GM21619 (cell line): Measurements from ENCODE around the gene ANTXR1.

ENCODE experiments used
- ATAC-seq: cut with Tn5 transposase; IDR thresholded peaks from one replicate; pipeline ENCODE4 v1.9.1; 2021; ENCODE audit not compliant: unreplicated experiment

ANTXR1 gene

GRCh38 chr2:69126341-69126740 lies 113.4 kb downstream of the ANTXR1 start:
- ATAC-seq = no peak

- ATAC-seq = no peak
Observed at GRCh38 chr2:69131452-69131851, 118.5 kb downstream of the ANTXR1 start.

- no peak for ATAC-seq
Observed at GRCh38 chr2:69131983-69132675, 119.2 kb downstream of the ANTXR1 start.

GRCh38 chr2:69132960-69133590 lies 120.1 kb downstream of the ANTXR1 start:
- ATAC-seq = no peak

DNA sequence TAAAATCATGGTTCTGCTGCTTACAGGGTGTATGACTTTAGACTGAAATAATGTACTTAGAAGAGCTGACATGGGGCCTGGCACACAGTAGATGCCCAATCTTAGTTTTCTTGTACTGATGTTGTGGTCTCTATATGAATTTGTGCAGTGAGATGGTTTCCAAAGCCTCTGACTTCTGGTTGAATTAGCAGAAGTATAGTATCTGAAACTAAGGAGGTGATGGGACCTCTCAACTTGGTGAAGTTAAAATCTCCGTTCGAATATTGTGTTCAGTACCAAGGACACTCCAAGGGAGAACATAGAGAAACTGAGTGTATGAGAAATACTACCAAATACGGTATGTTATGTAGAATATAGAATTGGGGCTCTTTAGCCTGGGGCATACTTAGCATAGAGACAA lies 120.9 kb downstream of the ANTXR1 start:
- ATAC-seq = no peak

- ATAC-seq = no peak
Observed at GRCh38 chr2:69134306-69134945, 121.4 kb downstream of the ANTXR1 start.

DNA sequence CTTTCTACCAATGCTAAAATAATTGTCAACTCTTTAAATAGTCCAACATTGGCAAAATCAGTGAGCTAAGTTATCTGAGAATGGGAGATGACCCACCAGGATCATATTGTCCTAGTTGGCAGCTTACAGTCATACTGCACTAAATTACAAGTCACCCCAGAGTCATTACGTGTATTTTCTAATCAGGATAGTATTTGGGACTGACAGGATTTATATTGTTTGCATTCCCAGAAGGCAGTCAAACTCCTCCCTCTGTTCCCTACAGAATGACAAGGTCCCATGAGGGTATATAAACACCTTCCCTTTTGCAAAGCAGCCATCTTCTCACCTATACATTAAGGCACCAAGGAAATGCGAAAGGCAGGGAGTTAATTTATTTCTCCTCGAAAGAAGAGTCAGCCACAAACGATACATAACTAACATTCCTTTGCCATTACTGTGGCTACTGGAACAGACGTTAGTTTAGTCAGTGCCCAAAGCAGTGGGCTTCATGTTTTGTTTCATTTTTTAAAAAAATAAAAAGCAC lies 125.3 kb downstream of the ANTXR1 start:
- ATAC-seq = no peak

GRCh38 chr2:69138793-69139459 lies 125.9 kb downstream of the ANTXR1 start:
- ATAC-seq = no peak

DNA sequence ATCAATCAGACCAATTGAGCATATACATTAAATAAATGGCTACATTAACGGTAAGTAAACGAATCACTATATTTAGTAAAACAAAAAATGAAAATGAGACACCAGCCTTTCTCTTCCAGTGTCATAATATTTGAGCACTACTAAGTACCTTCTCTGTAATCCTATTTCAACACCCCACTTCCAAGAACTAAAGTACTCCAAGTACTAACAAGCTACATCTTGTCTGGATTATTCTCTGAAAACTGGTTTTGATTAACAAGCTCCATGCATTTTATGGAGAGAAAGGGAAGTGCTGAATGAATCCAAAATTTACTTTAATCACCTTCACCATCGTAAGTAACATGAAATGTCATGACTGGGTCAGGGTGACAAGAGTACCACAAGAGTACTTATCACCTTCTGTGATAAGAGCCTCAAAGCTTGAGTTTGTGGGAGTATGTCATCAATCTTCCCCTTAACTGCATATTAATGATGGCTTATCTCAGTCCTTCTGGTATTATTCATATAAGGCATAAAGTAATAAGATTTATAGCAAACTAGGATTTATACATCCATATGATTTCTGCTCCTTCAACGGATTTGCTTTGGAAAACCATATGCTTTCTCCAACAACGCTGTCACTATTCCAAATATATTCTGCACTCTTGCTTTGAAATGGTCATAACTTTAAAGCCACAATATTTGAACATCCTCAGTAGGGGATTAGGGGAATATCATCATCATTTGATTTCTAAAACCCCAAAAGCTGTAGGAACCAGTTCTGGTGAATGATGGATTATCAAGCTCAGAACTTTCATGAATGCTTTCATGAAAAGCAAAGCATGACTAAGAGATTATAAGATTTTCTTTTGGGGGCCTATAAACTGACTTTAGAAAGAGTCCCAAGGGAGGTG lies 127.0 kb downstream of the ANTXR1 start:
- ATAC-seq = no peak

GRCh38 chr2:69141061-69141460 lies 128.1 kb downstream of the ANTXR1 start:
- ATAC-seq = no peak

- no peak for ATAC-seq
Observed at GRCh38 chr2:69143748-69144360, 130.9 kb downstream of the ANTXR1 start.

- no peak for ATAC-seq
Observed at GRCh38 chr2:69145204-69145603, 132.2 kb downstream of the ANTXR1 start.

DNA sequence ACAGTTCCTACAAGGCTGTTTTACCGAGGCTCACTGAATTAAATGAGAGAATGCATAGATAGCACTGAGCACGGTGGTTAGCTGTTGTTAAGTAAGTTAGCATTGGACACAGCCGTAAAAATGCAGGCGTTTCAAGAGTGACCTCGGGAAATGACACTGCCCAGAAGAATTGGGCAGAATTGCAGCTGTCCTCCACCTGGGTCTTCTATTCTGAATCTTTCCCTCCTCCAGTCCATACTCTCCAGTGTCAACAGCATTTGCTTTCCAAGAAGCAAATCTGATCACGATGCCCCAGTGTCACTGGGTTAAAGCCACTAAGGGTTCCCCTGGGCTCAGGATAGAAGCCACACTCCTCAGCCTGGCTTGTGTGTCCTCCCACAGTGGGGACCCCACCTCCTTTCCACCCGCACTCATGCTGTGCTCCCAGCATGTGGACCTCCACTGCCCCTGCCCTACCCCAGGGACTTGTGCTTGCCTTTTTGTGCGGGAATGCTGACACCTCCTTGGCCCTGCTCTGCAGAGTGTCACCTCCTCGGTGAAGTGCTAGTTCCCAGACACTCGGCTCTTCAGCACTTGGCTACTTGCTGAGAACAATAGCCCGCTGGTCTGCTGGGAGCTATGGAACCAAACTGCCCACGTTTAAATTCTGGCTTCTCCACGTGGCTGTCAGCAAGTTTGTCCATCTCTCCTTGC lies 135.0 kb downstream of the ANTXR1 start:
- ATAC-seq = no peak

DNA sequence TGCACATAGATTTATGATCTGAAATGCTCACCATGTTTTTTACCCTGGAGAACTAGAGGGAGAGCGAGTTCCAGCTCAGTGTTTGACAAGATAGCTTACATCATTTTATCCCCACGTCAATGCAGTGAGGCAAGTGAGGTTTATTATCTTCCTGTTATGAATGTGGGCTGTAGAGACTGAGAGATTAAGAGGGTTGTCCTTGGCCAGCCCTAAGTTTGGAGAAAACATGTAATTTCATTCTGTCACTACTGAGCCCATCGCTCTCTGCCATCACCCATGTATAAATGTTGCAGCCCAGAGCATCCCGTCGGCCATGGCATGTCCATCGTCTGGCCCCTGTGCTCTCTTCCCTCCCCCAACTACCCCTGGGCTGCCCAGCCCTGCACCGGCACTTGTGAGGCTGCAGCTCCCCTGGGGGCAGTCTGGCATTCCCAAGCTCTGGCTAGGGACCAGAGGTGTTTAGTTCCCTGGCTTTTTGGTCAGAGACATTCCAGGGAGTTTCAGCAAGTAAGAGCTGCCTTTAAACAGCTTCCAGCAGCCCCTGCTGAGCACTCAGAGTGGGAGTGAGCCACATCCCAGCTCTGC lies 136.7 kb downstream of the ANTXR1 start:
- ATAC-seq = no peak

GRCh38 chr2:69151931-69152330 lies 139.0 kb downstream of the ANTXR1 start:
- ATAC-seq = no peak

DNA sequence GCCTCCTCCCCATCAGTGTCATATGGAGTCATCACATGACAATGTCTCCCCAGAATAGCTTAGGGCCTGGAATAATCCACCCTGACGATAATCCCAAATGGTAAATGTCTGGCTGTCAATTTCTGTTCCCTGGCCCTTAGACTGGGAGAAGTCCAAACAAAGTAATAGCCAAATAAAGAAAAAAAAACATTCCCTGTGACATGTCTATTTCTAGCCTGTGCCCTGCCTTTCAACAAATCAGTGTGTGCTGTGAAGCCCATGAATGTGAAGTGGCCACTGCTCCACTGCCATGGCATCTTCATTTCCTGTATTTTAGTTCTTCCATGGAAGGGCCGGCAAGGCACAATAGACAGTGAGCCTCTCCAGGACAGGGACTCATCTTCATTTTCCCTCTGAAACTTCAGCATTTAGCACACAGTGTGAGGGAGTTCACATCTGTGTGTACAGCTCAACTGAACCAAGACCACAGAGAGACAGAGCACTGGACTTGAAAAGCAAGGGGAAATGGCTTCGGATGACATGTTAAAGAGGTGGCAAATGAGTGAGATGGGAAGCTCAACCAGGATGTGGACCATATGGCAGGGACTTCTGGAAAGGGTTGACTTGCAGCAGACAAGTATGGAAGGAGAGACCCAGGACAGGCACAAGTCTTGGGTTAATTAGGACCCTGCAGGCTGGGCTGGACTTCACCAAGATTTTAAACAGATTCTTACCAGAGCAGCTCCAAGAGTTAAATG lies 140.0 kb downstream of the ANTXR1 start:
- no peak for ATAC-seq

- no peak for ATAC-seq
Observed at GRCh38 chr2:69154106-69154505, 141.1 kb downstream of the ANTXR1 start.

DNA sequence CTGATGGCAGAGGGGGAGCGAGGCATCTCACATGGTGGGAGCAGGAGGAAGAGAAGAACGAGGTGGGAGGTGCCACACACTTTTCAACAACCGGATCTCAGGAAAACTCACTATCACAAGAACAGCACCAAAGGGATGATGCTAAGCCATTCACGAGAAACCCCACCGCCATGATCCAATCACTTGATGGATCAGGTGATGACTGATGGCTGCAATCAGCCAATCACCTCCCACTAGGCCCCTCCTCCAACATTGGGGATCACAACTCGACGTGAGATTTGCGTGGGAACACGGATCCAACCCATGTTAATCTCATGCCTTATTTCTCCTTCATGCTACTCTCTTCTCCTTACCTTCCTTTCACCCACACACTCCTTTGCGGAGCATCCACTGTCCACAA lies 143.6 kb downstream of the ANTXR1 start:
- no peak for ATAC-seq

DNA sequence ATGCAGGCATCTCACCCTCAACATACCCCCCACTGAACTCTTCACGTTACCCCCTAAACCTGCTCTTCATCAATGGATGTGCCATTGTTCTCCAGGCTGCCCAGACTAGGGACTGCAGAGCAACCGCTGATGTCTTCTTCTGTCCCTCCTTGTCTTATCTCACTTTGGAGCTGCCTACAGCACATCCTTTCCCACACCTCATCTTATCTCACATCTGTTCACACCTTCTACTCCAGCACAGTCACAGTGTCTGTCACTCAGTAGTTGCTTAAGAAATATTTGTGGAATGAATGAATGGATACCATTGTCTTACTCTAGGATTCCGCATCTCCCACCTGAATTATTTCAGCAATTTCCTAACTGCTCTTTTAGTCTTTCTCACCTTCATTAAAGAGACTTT lies 144.5 kb downstream of the ANTXR1 start:
- no peak for ATAC-seq
